Prostate gland (tissue), 2 donors: ENCODE results near the gene KRT6C.

ENCODE experiments used
- CTCF ChIP-seq, 4 experiments: fragments of 200-600 bp in 2 of 4; fragments of 450-650 bp in 2 of 4; sonication (generic) in 2 of 4; IDR thresholded peaks; 1 replicate in 3 of 4; 2 replicates in 1 of 4; pipeline ENCODE4 v1.5.1; 2016 to 2019; ENCODE audit warnings: antibody characterized with exemption in 4 of 4, mild to moderate bottlenecking in 2 of 4, moderate library complexity in 2 of 4
- POLR2A ChIP-seq: fragments of 450-650 bp; IDR thresholded peaks from one replicate; pipeline ENCODE4 v1.6.1; 2016; ENCODE audit warnings: antibody characterized with exemption, mild to moderate bottlenecking
- POLR2AphosphoS5 ChIP-seq: sonication (generic); formaldehyde crosslinking; IDR thresholded peaks from one replicate; pipeline ENCODE4 v1.6.1; 2017; ENCODE audit warnings: antibody characterized with exemption

DNA sequence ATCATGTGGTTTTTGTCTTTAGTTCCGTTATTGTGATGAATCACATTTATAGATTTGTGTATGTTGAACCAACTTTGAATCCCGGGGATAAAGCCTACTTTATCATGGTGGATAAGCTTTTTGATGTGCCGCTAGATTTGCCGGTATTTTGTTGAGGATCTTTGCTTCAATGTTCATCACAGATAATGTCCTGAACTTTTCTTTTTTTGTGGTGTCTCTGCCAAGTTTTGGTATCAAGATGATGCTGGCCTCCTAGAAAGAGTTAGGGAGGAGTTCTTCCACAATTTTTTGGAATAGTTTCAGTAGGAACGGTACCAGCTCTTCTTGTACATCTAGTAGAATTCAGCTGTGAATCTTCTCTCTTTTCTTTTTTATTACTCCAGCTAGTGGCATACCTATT lies 14.7 kb downstream of the KRT6C start:
- TF ChIP-seq CTCF (IDR thresholded peaks at IDR 0.05) (no peak), POLR2A (no peak), POLR2AphosphoS5 (no peak)
